HG02642 (cell line): Measurements from ENCODE around the gene SPTBN5.

ENCODE experiments used
- ATAC-seq: cut with Tn5 transposase; IDR thresholded peaks from one replicate; pipeline ENCODE4 v1.9.1; 2021; ENCODE audit warnings: mild to moderate bottlenecking; ENCODE audit not compliant: unreplicated experiment, poor library complexity

SPTBN5 gene

DNA sequence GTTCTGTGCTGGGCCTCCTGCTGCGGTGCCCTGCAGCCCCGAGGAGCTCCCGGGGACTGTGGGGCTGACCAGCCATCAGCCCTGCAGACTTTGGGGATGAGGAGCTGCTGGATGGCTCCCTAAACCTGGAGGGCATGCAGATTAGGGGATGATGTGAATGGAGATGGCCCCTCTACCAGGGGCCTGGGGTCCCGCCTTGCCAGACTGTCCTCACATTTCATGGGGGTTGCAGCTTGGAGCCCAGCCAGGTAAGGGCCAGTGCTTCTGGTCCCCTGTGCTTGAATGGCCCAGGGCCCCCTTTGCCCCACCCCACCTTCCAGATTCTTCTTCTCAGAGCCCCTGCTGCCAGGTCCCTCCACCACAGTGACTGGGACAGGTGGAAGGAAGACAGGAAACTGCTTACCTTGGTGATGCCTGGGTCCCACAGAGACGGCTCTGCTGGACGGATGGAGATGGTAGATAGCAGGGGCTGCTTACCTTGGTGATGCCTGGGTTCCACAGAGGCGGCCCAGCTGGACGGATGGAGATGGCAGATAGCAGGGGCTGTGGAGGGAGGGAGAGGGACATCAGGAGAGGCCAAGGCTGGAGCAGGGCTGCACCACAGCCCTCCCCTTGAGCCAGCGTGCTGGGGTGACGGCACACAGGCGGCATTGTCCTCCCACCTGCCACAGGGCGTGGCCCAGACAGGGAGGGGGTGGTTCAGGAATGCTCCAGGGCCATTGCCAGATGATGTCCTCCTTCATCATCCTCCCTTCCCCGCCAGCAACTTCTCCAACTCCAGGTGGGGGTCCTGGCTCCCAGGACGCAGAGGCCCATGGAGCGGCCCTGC, at the start of gene SPTBN5:
SPTBN5 (minus strand) TSS at position 632 of the 829 bp plus-strand sequence; CDS start at position 76, 556 bp downstream.
- no peak for ATAC-seq

DNA sequence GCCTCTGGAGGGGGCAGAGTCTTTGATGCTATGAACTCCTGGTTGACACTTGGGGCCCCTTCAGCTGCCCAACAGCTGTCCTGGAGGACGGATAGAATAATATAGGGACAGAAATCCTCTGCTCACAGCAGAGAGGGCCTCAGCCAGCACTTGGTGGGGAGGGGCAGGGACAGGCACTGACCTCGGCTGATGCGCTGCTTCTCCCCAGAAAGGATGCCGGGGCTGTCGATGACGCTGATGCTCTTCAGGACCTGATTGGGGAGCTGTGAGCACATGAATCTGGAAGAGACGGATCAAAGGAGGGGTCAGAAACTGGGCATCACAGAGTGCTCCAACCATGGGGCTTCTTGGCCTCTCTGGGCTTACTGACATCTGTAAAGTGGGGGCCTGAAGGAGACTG, 49.0 kb upstream of the SPTBN5 start:
- ATAC-seq, result no peak

DNA sequence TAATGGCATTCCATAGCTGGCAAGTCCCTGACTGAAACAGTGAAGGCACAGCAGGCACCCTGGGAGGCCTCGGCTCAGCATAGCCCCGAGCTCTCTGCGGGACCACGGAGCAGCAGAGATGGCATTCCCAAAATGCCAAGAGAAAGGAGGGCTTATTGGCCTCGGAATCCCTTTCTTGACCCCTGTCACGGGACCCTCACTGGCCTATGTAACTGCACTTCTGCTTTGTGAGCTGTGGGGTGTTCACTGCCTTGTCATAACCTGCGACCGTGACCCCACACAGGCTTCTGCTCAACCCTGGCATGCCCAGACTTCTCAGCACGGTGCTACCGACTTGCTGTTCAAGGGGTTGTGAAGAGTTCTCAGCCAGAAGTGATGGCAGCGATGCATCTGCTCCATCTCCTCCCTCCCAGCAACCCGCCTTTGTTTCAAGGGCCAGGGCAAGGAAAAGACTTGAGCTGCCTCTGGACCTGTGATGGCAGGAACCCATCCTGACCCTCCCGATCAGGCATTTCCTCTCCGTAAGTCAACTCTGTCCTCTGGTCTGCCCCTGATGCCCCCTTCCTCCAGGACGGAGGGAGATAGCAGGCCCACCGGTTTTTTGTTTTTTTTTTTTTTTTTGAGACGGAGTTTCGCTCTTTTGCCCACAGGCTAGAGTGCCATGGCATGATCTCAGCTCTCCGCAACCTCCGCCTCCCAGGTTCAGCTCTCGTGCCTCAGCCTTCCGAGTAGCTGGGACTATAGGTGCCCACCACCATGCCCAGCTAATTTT, 48.0 kb upstream of the SPTBN5 start:
- ATAC-seq, result no peak

DNA sequence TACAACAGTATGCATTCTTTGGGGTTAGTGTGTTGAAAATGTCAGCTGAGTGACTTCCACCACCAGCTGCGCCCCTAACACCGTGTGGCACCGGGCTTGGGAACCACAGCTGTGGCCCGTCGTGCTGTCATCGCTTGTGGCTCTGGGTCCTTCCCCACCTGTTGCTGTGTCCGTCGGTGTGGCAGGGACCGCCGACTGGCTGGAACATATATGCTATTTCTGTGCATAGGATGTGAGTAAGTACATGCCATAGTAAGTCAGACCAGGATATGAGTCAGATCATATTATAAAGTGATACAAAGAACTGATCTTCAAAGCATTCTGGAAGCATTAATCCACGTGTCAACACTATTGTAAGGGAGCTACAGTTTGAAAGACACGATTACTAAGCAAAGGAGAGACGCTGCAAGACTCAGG, 46.6 kb upstream of the SPTBN5 start:
- ATAC-seq, result no peak

DNA sequence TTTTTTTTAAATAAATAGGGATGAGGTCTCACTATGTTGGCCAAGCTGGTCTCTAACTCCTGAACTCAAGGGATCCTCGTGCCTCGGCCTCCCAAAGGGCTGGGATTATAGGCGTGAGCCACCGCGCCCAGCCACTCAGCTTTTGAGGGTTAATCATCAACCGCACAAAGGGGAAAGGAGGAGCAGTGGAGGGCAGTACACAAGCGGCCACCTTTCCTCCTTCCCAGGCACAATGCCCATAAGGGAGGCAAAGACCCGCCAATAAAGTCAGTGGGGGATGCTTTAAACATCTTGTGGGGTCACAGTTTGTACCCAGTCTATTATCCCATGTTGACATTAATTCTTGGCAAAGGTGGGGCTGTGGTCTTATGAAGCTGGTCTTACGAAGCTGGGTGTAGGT, 46.1 kb upstream of the SPTBN5 start:
- ATAC-seq, result no peak

DNA sequence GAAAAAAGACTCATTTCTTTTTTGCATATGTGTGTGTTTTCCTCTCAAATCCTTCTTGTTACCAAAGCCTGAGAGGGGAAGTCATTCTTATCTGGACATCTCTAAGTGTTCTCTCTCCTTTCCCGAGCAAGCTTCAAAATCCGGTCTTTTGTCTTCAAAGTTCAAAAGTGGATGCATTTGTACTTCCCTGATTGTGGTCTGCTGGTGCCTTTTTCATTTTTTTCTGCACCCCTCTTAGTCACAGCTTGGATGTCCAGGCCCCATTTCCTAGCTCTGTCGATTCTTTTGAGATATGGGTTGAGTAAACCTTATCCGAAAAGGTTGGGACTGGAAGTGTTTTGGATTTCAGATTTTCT, 43.7 kb upstream of the SPTBN5 start:
- no peak for ATAC-seq

DNA sequence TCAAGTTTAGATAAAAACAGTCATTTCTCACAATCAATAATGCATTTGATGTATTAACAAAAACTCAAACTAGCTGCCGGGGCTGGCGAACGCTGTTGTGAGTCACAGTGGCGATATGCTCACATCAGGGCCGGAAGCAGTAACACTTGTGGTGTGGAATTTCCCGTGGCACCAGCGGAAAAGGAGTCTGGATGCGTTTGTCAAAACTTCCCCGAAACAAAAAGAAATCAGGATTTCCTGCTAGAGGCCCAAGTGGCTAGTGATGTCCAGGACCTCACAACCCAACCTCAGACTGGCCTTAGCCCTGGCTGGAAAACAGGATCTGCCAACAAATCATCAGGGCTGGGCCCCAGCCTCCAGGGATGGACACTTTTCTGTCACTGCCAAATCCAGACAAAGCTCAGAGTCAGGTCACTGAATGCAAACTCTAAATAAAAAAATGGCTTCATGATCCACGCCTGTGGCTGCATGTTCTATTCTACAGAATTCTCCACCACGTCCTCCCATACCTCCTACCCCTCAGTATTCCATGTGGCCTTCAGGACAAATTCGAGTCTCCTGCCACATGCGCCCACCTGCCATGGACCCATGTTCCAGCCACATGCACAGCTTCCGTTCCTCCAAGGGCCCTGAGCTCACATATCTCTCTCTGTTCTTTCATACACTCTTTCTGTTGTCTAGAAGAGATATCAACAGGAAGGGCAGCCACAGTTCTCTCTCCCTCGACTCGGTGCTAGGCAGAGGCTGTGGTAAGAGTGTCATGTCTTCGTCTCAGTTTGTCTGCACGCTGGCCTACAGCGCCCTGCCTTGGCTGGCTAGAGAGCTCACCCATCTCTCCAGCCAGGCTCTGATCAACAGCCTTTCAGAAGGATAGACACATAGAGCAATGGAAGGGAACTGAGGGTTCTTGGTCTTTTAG, 43.1 kb upstream of the SPTBN5 start:
- no peak for ATAC-seq

DNA sequence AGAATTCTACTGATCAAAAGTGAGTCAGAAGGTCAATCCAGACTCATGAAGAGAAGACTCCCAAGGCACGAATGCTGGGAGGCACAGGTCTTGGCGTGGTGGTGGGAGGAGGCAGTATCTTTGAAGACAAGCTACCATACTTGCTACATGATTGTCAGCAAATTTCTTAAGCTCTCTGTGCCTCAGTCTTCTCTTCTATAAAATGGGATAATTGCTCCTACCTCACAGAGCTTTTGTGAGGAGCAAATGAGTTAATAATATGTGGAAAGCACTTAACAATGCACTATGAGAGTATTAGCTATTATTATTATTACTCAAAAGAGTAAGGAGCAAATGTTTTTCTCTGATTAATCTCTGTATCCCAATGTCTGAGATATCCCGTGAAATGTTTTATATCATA, 42.3 kb upstream of the SPTBN5 start:
- no peak for ATAC-seq

DNA sequence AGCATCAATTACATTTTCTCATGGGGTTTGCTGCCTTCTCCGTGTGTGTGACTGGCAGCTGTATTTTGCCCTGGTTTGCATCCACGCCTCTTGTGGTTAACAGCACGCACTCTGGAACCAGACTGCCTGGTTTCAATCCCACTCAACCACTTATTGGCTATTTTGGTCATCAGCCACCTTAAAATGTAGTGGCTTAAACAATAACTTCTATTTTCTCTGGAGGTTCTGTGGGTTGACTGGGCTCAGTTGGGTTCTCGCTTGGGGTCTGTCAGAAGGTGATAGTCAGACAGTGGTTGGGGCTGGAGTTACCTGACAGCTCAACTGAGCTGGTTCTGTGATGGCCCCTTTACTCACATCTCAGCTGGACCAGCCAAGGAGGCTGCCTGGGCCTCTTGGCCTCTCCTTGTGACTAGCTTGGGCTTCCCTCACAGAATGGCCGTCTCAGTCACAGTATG, 41.7 kb upstream of the SPTBN5 start:
- no peak for ATAC-seq

DNA sequence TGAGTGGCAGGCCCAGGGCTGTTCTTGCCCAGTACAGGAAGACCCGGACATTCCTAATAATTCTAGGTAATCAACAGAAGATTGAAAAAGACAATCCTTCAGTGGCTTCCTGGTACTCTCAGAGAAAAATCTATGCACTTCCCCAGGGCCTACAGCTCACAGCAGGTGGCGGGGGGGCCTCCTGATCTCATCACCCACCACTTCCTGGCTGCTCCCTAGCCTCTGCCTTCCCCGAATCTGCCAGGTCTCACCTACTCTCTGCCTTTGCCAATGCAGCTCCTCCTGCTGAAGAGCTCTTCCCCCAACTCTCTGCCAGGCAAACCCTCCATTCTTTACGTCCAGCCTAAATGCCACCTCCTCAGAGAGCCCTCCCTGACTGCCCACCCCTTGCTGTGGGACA, 41.0 kb upstream of the SPTBN5 start:
- ATAC-seq, result no peak

DNA sequence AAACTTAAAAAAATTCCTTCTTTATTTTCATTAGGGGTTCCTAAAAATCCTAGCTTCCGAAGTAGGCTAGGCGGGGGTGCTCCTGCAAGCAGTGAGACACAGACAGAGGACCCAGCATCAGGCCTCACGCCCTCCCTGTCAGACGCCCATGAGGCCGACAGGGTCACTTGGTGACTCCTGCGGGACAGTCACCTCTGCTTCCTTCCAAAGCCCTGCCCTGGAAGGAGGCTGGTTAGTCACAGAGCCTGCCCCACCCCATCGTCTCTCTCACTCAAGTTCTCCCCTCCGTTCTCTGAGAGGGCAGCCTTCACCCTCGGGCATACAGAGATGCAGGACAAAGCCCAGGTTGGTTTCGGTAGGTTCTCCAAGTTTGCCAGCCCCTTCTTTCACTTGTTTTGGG, 39.9 kb upstream of the SPTBN5 start:
- no peak for ATAC-seq

DNA sequence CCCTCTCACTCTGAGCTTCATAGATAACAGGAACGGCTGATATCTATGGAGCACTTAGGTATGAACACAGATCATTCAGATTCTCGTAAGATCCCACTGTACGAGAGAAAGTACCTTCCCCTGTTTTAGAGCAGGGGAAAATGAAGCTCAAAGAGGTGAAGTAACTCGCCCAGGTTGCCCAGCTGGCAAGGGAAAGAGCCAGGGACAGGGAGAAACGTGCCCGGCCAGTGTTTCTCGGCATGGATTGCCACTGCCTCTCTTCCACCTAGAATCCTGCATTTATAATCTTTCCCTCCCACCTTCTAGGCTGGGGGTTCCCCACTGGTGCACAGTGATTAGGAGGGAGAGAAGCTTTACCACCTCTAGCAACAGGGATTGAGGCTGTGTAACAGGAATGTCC, 39.5 kb upstream of the SPTBN5 start:
- no peak for ATAC-seq

DNA sequence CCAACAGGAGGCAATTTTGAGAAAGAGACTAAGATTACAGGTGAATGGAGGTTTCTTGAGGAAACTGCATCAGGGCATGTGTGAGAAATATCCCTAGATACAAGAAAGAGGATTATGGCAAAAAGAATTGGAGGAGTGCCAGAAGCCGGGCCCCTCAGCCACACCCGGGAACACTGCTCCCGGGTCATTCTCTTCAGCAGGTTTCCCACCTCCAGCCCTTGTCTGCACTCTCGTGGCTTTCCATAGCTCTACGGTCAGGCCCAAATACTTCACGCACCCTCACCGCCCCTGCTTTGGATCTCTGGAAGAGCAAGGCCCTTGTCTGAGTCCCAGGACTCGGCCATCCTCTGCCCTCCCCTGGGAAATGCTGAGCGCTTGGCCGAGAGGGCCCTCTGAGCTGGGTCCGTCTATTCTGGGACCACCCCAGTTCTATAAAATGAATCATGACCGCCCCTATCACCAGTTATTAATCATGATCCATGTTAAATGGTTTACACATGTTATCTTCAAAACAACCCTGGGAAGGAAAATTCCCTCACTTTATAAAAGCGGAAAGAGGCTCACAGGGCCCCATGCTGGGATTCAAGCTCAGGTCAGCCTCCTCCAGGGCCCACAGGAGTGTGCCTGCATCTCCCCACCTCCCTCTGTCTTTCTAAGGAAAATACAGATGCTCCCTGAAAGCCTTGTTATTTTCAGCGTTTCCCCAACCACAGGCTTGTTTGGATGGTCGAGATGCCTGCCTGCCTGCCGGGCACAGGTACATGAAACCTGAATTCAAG, 38.8 kb upstream of the SPTBN5 start:
- ATAC-seq, result no peak

DNA sequence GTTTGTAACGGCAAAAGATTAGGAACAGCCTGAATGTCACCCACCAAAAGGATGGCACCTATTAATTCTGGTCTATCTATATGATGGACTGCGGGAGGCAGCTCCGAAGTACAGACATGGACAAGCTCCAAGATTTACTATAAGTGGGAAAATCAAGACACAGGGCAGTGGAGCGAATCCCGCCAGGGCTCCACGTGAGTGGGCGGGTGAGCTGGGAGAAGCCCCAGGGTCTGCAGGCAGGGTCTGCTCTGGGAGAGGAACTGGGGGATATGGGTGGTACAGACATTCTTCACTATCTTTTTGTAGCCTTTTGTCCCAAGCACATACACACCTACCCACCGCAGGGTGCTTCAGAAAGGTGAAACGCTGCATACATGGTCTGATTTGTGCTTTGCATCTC, 38.2 kb upstream of the SPTBN5 start:
- no peak for ATAC-seq

DNA sequence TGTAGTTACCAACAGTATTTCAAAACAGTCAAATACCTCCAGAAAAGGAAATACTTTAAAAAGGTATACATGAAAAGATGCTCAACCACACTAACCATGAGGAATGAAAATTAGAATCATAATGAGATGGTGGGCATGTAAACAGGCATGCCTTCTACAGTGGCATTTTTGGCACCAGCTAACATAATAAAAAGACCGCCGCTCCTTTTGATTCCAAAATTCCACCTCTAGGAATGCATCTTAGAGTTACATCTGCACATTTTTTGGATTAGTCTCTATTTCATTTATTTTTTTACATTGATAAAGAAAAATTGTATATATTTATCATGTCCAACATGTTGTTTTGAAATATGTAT, 37.0 kb upstream of the SPTBN5 start:
- ATAC-seq, result no peak

DNA sequence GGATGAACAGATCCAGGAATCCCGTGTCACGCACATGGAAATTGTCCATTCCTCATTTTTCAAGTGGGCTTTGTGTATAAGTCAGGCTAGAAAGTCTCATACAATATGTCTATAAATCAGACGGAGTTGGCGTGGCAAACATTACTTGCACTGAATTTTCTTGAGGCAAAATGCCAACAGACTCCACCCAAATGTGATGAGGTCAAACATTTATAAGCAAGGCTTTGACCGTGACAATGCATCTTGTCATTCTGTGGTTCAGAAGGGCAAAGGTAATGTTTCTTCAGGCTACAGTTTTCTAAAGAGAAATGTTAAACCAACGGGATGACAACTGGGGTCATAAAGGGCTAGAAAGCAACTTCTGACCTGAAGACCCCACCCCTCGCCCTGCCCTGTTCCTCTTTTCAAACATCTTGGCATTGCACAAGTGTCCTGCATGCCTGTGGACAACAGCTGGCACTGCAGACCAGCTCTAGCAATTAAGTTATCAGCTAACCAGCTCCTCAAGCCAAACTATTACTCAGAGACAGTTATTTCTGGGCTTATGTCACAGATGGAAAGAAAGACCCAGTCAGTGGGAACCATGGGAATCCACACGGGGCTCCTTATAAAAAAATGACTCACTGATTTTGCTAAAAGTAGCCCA, 36.5 kb upstream of the SPTBN5 start:
- no peak for ATAC-seq

DNA sequence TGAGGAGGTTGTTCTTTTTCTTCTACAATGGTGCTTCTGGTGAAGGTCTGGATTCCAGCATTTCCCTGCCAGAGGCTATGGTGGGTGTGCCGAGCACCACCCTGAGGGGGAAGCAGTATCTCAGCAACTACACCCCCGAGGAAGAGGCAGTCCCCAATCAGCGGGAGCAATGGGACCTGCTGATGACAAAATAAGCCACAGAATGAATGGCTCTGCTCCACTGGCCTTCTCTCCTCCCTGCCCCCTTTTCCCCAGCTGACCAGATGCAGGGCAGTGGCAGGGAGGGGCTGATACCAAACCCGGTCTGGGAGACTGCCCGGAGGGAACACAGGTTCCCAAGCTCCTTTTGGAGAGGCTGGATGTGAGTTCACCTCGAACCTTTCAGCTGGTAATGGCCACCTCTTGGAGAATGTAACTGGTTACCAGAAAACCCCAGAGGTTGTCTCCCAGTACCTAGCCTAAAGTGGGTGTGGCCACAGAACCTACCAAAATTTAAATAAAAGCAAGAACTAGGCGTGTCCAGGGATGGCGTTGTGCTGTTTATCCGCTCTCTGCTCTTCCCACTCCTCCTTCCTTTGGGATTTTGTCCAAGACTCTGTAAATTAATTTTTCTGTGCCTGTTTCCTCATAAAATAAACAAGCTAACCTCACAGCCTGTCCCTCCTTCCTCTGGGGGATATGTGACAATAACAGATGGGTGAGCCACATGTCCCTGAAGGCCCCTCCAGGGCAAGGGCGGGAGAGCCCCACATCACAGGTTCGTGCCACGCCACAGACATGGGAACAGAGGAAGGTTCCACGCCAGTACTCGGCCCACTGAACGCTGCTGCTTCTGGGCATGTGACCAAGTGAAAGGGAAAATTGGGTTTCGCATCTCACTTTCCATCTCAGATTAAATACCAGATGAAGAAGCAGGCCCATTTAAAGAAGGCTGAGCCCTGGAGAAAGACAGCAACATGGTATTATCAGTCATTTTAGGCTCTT, 35.1 kb upstream of the SPTBN5 start:
- ATAC-seq, result peak; percentile 84

DNA sequence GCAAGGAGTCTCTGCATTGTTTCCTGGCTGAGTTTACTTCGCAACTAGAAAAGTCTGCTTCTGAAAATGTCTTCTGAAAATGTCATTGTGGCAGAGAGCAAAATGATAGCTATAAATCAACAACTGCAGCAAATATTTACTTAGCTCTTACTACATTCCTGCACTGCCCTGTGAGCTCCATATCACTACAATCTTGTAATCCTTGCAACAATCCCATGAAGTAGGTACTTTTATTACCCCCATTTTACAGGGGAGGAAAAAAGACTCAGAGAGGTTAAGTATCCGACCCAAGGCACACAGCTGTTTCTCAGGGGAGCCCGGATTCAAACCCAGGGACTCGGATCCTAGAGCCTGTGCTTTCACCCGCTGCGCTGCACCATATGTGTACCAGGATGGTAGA, 34.2 kb upstream of the SPTBN5 start:
- ATAC-seq, result no peak
